Neural cell (in vitro differentiated cells): Measurements from ENCODE around the gene KANSL3. TPM values are rescaled to one million over a fixed set of nuclear protein-coding genes. Genes with fewer than 3 reads are reported as not detected.

Source experiments
- H2AFZ ChIP-seq: fragments of 200-600, 300-800 bp; sonication (generic), shearing (Covaris generic); 2 replicates; pipeline ENCODE4 v1.6.0; 2014; ENCODE audit warnings: low read depth, mild to moderate bottlenecking, antibody characterized with exemption, low read length, moderate library complexity
- H3F3A ChIP-seq: fragments of 200-600 bp; shearing (Covaris generic); 2 replicates; pipeline ENCODE4 v1.6.1; 2016; ENCODE audit warnings: mild to moderate bottlenecking, moderate library complexity, mixed read lengths, antibody characterized with exemption, low read length; ENCODE audit not compliant: insufficient read depth, poor library complexity, severe bottlenecking
- H3K27ac ChIP-seq: fragments of 200-600, 300-800 bp; sonication (generic), shearing (Covaris generic); 2 replicates; pipeline ENCODE4 v1.5.1; 2014; ENCODE audit warnings: mild to moderate bottlenecking, low read length, moderate library complexity
- H3K27me3 ChIP-seq: fragments of 300-800, 200-600 bp; sonication (generic), shearing (Covaris generic); 2 replicates; pipeline ENCODE4 v1.6.0; 2014; ENCODE audit warnings: mild to moderate bottlenecking, low read depth, low read length, moderate library complexity; ENCODE audit not compliant: insufficient read depth
- H3K36me3 ChIP-seq: fragments of 300-800, 200-600 bp; sonication (generic), shearing (Covaris generic); 2 replicates; pipeline ENCODE4 v1.5.1; 2014; ENCODE audit warnings: mild to moderate bottlenecking, antibody characterized with exemption, low read length, moderate library complexity; ENCODE audit not compliant: insufficient read depth
- H3K4me2 ChIP-seq: fragments of 300-800, 200-600 bp; sonication (generic), shearing (Covaris generic); 2 replicates; pipeline ENCODE4 v1.6.0; 2014; ENCODE audit warnings: mild to moderate bottlenecking, low read length
- H3K4me3 ChIP-seq: fragments of 300-800, 200-600 bp; sonication (generic), shearing (Covaris generic); 2 replicates; pipeline ENCODE4 v1.5.1; 2014; ENCODE audit warnings: mild to moderate bottlenecking, low read length, moderate library complexity
- H3K79me2 ChIP-seq: fragments of 200-600 bp; shearing (Covaris generic); replicated peaks from 2 replicates; pipeline ENCODE4 v1.6.0; 2014; ENCODE audit warnings: mild to moderate bottlenecking, low read length, moderate library complexity; ENCODE audit not compliant: insufficient read depth
- H3K9ac ChIP-seq: fragments of 300-800, 200-600 bp; sonication (generic), shearing (Covaris generic); 2 replicates; pipeline ENCODE4 v1.6.1; 2016; ENCODE audit warnings: mild to moderate bottlenecking, low read length, mixed read lengths
- H3K9me2 ChIP-seq: fragments of 200-600 bp; shearing (Covaris generic); 2 replicates; pipeline ENCODE4 v1.6.1; 2016; ENCODE audit warnings: mild to moderate bottlenecking, low read length, mixed read lengths; ENCODE audit not compliant: insufficient read depth
- H3K9me3 ChIP-seq: fragments of 200-600, 300-800 bp; sonication (generic), shearing (Covaris generic); 2 replicates; pipeline ENCODE4 v1.6.1; 2016; ENCODE audit warnings: mild to moderate bottlenecking, mixed run types, low read length, moderate library complexity, mixed read lengths
- H4K20me1 ChIP-seq: fragments of 200-600 bp; shearing (Covaris generic); 2 replicates; pipeline ENCODE4 v1.6.1; 2016; ENCODE audit warnings: mild to moderate bottlenecking, mixed run types; ENCODE audit not compliant: insufficient read depth
- EP300 ChIP-seq: fragments of 450-650 bp; conservative IDR thresholded peaks from 2 replicates; pipeline ENCODE4 v1.6.1; 2014; ENCODE audit warnings: antibody characterized with exemption, mild to moderate bottlenecking, moderate library complexity; ENCODE audit not compliant: poor library complexity, severe bottlenecking
- EZH2 ChIP-seq: fragments of 200-600, 300-800 bp; shearing (Covaris generic), sonication (generic); IDR thresholded peaks from 2 replicates; pipeline ENCODE4 v1.6.1; 2014; ENCODE audit warnings: antibody characterized with exemption, low read length, borderline replicate concordance, mild to moderate bottlenecking; ENCODE audit not compliant: insufficient read depth, poor library complexity, severe bottlenecking
- MXI1 ChIP-seq: fragments of 450-650 bp; conservative IDR thresholded peaks from 2 replicates; pipeline ENCODE4 v1.6.1; 2014; ENCODE audit warnings: antibody characterized with exemption, mild to moderate bottlenecking; ENCODE audit not compliant: poor library complexity, severe bottlenecking
- POLR2AphosphoS5 ChIP-seq: IDR thresholded peaks from 2 replicates; pipeline ENCODE4 v1.6.1; 2012
- RAD21 ChIP-seq: fragments of 450-650 bp; conservative IDR thresholded peaks from 2 replicates; pipeline ENCODE4 v1.6.1; 2014; ENCODE audit warnings: antibody characterized with exemption, mild to moderate bottlenecking, moderate library complexity
- SMC3 ChIP-seq: fragments of 450-650 bp; conservative IDR thresholded peaks from 2 replicates; pipeline ENCODE4 v1.6.1; 2014; ENCODE audit warnings: antibody characterized with exemption, mild to moderate bottlenecking, moderate library complexity; ENCODE audit not compliant: poor library complexity
- TAF1 ChIP-seq: IDR thresholded peaks from 2 replicates; pipeline ENCODE4 v1.6.1; 2012; ENCODE audit warnings: low read depth
- polyA plus RNA-seq: library from polyadenylated mRNA; depleted of rRNA; stranded (reverse); fragments of >200 nt; gene quantifications from 2 replicates; pipeline ENCODE4 v1.2.3, GENCODE V29; 2014
- TF ChIP-seq, protein P1 (sequence below): IDR thresholded peaks from 2 replicates; pipeline ENCODE4 v1.6.1; 2012; ENCODE audit warnings: borderline replicate concordance
- TF ChIP-seq, protein P2 (sequence below): fragments of 450-650 bp; IDR thresholded peaks from 2 replicates; pipeline ENCODE4 v1.5.1; 2014; ENCODE audit warnings: antibody characterized with exemption, mild to moderate bottlenecking, moderate library complexity; ENCODE audit not compliant: poor library complexity, severe bottlenecking

KANSL3 gene
- polyA plus RNA-seq, 1 donor from 2014 or later: 37.7 TPM

DNA sequence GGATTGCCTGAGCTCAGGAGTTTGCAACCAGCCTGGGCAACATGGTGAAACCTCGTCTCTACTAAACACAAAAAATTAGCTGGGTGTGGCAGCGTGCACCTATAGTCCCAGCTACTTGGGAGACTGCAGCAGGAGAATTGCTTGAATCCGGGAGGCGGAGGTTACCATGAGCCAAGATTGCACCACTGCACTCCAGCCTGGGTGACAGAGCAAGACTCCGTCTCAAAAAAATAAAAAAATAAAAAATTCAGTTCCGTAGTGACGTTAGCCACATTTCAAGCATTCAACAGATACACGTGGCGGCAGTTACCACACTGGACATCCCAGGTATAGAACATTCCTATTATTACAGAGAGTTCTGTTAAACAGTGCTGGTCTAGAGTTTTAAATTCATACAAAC is 4.5 kb downstream of the KANSL3 start:
- TF ChIP-seq TAF1: no peak
- TF ChIP-seq RAD21: no peak
- no peak for TF ChIP-seq SMC3
- TF ChIP-seq EZH2: no peak
- TF ChIP-seq, protein P1, sequence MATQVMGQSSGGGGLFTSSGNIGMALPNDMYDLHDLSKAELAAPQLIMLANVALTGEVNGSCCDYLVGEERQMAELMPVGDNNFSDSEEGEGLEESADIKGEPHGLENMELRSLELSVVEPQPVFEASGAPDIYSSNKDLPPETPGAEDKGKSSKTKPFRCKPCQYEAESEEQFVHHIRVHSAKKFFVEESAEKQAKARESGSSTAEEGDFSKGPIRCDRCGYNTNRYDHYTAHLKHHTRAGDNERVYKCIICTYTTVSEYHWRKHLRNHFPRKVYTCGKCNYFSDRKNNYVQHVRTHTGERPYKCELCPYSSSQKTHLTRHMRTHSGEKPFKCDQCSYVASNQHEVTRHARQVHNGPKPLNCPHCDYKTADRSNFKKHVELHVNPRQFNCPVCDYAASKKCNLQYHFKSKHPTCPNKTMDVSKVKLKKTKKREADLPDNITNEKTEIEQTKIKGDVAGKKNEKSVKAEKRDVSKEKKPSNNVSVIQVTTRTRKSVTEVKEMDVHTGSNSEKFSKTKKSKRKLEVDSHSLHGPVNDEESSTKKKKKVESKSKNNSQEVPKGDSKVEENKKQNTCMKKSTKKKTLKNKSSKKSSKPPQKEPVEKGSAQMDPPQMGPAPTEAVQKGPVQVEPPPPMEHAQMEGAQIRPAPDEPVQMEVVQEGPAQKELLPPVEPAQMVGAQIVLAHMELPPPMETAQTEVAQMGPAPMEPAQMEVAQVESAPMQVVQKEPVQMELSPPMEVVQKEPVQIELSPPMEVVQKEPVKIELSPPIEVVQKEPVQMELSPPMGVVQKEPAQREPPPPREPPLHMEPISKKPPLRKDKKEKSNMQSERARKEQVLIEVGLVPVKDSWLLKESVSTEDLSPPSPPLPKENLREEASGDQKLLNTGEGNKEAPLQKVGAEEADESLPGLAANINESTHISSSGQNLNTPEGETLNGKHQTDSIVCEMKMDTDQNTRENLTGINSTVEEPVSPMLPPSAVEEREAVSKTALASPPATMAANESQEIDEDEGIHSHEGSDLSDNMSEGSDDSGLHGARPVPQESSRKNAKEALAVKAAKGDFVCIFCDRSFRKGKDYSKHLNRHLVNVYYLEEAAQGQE: no peak
- TF ChIP-seq EP300: no peak
- no peak overlapping the region for H3K9ac ChIP-seq
- H3K27me3 ChIP-seq: no peaks in the 10 kb centered on the region
- no peaks in the 10 kb centered on the region for H3F3A ChIP-seq
- no peaks in the 10 kb centered on the region for H3K36me3 ChIP-seq
- H3K4me3 ChIP-seq: no peak overlapping the region
- H4K20me1 ChIP-seq: no peaks in the 10 kb centered on the region
- no peak overlapping the region for H3K27ac ChIP-seq
- no peaks in the 10 kb centered on the region for H3K9me3 ChIP-seq
- H2AFZ ChIP-seq: no peak overlapping the region
- H3K9me2 ChIP-seq: no peaks in the 10 kb centered on the region
- no peak overlapping the region for H3K4me2 ChIP-seq
- H3K79me2 ChIP-seq: peaks cover 27% of the 10 kb centered on the region

DNA sequence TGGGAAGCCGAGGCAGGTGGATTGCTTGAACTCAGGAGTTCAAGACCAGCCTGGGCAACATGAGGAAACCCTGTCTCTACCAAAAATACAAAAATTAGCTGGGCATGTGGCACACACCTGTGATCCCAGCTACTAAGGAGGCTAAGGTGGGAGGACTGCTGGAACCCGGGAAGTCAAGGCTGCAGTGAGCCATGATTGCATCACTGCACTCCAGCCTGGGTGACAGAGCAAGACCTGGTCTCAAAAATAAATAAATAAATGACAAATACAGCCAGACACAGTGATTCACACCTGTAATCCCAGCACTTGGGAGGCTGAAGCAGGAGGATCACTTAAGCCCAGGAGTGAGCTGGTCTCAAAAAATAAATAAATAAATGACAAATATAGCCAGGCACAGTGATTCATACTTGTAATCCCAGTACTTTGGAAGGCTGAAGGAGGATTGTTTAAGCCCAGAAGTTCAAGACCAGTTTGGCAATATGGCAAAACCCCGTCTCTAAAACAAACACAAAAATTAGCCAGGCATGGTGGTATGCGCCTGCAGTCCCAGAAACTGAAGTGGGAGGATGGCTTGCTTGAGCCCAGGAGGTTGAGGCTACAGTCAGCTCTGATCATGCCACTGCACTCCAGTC is 6.2 kb downstream of the KANSL3 start:
- Histone ChIP-seq H3K9ac (no peak overlapping the region), H3K9me2 (no peaks in the 10 kb centered on the region), H3K36me3 (no peaks in the 10 kb centered on the region), H3K4me3 (no peak overlapping the region), H3K79me2 (peaks cover 18% of the 10 kb centered on the region), H3K27me3 (no peaks in the 10 kb centered on the region), H3K4me2 (no peak overlapping the region), H4K20me1 (no peaks in the 10 kb centered on the region), H3F3A (no peaks in the 10 kb centered on the region), H2AFZ (no peak overlapping the region), H3K27ac (no peak overlapping the region), H3K9me3 (no peaks in the 10 kb centered on the region)
- no peak for TF ChIP-seq POLR2AphosphoS5
- TF ChIP-seq, protein P1: no peak
- no peak for TF ChIP-seq EZH2
- TF ChIP-seq EP300: no peak
- TF ChIP-seq MXI1: no peak
- no peak for TF ChIP-seq SMC3
- TF ChIP-seq, protein P2, sequence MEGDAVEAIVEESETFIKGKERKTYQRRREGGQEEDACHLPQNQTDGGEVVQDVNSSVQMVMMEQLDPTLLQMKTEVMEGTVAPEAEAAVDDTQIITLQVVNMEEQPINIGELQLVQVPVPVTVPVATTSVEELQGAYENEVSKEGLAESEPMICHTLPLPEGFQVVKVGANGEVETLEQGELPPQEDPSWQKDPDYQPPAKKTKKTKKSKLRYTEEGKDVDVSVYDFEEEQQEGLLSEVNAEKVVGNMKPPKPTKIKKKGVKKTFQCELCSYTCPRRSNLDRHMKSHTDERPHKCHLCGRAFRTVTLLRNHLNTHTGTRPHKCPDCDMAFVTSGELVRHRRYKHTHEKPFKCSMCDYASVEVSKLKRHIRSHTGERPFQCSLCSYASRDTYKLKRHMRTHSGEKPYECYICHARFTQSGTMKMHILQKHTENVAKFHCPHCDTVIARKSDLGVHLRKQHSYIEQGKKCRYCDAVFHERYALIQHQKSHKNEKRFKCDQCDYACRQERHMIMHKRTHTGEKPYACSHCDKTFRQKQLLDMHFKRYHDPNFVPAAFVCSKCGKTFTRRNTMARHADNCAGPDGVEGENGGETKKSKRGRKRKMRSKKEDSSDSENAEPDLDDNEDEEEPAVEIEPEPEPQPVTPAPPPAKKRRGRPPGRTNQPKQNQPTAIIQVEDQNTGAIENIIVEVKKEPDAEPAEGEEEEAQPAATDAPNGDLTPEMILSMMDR: no peak
- no peak for TF ChIP-seq RAD21
